HL-60/S4 treated with phorbol 12-myristate 13-acetate at 8.2 ng/mL for 4 days and 3 days (cell line): Measurements from ENCODE around the gene NOX3.

Experiments
- in situ Hi-C: fragments of 300-500 bp; cut with MboI; formaldehyde crosslinking; loops from 2 replicates; pipeline ENCODE4 v1.15.0; 2022; ENCODE audit warnings: low sequenced_read_pairs

The NOX3 gene

DNA sequence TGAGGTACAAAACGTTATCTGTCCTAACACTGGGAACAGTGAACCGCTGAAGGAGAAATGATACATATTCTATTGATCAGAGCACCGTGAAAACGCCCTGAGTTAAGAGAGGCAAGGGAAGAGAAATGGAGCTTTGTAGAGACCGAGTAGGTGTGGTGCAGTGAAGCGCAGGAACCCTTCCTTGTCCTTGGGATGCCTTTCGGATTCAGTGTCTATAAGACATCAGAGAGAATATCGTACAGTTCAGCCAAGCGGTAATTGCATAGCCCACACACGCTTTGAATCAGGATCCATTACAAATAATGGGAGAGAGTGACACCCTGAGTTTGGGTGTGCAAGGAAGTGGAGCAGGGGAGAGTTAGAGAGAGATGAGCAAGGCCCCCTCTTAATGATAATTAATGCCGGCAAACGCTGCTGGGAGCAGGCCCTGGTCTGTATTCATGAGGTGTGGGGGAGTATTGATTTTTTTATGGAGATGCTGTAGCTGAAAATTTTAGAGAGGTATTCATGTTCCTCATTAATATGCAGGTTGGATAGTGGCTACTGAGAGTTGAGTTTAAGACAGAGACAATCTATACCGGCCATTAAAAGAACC, 20.7 kb downstream of the NOX3 start:
- in situ Hi-C loops, result no loop called here

DNA sequence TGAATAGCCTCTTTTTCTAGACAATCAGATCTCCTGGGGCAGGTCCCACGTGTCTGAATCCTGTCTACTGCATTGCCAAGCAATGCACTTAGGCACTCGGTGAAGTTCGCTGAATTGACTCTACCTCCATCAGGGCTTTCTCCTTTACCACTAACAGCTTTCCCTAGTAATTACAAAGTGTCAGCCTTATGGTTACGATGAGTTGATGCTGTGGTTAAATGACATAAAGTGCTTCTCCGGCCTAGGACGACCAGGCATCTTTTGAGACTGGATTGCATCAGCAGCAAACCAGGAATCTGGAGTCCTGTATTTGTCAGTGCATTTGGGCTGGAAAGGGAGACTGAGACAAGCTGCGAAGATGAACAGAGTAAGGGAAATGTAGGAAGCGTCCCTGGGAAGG, 21.5 kb downstream of the NOX3 start:
- in situ Hi-C loops, result no loop called here

DNA sequence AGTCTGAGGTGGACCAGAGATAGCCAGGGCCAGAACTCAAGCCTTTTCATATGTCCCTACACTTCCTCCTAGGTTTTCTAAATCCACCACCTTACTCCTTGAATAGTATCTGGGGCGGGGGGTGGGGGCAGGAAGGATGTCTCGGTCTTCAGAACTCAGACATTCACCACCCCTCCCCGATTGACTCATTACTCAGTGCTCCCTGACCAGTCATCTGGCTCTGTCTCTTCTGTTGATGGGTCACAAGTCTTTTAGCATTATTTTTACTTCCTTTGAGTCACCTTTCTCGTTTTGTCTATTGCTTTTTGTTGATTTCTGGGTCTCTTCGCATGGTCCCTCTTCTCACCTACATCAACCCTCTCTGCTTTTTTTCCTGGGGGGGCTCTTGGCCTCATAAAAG, 23.3 kb downstream of the NOX3 start:
- in situ Hi-C loops, result no loop called here

DNA sequence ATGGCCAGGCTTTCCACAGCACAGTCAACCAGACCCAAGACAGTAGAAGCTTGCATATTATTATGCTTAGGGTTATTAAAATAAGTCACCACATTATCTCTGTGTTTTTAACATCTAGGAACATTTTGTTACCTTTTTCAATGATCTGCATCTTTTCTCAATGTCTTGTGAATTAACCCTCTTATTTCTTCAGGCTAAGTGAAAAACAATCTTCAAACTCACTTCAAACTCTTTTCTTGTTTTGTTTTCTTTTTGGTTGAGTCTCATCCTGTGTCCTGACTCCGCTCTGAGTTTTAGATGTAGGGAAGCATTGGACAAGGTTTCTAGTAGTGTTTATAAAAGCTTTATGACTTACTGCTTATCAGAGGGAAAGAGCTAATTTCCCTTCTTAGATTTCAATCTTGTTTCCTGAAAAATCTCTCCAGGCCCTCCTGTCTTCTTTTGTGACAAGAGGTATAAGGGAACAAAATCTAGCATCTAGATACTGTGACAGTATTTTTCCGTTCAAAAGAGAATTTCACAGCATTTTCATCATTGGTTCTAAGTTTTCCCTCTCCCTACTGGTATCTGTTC, 26.2 kb downstream of the NOX3 start:
- in situ Hi-C loops, result no loop called here

DNA sequence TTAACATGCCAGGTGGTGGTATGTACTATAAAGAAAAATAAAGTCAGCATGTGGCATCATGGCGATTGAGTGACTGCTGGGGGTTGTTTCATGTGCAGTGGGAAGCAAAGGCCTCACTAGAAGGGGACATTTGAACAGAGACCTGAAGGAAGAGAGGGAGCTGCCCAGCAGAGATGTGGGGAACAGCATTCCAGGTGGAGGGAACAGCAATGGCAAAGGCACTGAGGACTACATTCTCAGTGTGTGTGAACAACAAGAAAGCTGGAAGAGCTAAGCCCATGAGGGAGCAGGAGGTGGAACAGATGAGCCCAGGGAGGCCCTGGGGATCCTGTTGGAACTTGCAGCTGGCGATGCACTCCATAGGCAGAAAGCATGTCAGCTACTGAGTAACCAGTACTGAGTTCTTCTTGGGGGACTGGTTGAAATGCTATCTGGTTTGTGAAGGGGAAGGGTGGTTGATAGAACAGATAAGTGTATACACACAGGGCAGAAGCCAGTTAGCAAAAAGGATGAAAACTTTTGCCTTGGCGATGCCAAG, 29.2 kb downstream of the NOX3 start:
- in situ Hi-C loops, result no loop called here

DNA sequence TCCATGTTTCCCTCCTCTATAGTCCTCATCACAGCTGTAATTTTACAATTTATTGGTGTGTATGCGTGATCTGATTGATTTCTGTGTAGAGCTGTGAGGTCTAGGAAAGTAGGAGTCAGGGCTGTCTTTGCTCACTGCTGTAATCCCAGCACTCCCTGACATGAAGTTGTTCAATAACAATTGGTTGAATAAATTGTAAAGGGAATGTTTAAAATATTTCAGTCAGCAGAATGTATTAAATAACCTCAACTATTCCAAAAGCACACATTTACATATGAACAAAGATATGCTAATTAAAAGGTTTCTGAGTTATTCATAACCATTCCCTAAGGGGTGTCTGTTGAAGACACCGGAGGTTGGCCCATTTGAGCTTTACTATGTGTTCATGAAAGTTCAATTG, 31.5 kb downstream of the NOX3 start:
- in situ Hi-C loops, result no loop called here

DNA sequence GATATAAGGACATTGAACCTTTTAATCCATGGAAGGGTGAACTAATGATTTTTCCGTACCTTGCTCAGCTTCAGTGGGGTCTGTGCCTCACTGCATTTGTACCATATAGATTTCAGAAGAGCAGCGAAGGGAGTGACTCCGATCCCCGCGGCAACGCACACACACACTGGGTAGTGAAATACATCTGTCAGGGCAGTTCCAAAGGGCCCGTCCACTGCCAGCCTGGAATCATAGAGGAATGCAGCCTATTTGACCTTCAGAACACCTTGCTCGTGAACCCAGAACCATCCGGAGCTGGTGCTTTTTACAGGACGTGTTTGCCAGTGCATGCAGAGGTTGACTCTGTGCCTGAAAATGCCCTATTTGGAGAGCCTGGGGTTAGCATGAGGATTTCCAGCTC, 33.0 kb downstream of the NOX3 start:
- in situ Hi-C loops, result no loop called here

DNA sequence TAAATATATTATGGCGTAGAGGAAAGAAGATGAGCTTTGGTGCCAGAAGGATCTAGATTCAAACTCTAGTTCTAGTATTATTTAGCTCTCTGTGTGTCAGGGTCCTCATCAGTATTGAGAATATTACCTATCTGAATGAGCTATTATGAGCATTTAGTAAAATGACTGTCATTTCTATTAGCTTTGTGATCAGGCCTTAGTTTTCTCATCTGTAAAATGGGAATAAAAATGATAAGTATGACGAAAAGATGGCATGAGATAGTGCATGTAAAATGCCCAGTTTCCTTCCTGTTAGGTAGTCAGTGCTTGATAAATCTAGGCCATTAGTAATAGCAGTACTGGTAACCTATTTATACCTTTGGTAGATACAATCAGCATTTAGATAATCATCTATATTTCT, 35.1 kb downstream of the NOX3 start:
- in situ Hi-C loops, result no loop called here

DNA sequence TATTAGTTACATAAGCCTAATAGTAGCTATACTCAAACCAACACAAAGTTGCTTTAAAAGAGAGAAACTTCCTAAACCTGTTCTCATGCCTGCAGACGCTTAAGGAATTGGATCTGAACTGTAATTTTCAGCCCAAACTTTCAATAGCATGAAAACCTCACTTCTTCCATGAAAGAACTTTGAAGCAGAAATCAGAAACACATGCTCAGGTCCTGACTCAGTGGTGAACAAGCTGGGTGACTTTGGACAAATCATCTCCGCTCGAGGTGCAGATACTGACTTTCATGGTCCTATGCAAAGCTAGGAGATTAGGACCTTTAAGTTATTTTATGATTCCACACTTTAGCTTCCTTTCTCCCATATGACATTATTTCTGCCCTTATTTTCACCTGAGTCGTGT, 36.5 kb downstream of the NOX3 start:
- in situ Hi-C loops, result no loop called here

DNA sequence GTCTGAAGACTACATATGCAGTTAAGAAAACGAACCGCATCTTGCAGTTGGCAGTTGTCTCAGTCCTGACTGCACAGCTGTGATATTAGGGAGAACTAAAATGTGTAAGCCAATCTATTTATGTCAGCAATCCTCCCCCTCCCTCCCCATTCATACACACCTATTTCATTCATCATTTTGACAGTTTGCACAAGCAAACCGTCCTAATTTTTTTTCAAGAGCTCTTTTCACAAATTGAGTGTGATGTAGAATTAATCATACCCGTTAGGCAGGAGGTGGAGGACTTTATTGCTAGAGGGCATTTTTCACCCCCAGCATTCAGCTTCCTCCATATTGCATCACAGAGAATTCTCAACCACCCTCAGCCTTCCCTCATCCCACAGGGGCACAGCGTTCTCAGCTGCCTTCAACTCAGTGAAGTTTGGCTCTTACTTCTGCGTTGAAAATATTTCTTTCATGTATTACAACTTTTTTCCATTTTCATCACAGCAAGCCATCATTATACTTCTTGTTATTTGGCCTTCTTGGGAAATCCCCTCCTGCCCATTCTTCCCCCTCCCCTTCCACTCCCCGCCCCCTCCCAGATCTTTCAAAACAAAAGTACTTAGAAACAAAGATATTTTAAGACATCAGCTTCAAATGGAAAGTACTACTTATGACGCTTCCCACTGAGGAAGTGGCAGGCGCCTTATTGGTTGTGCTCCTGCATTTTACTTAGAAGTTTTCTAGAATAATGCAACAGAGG, 37.5 kb downstream of the NOX3 start:
- in situ Hi-C loops, result no loop called here

DNA sequence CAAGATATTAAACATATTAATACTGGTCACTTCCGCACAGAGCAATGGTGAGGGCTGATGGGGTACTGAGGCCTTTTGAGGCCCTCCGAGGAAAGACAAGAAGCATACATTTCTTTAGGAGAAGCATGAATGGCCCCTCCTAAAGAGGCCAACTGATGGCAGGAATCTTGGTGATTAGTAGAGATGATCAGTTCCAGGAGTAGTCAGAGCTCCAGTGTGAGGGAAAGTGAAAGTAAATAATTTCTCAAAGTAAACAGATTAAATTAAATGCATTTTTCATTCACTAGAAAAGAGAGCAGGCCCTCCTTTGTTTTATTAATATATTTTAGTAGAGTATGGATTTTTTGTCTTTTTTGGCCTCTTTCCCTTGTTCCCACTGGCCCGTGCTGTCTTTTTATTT, 38.2 kb downstream of the NOX3 start:
- in situ Hi-C loops, result no loop called here

DNA sequence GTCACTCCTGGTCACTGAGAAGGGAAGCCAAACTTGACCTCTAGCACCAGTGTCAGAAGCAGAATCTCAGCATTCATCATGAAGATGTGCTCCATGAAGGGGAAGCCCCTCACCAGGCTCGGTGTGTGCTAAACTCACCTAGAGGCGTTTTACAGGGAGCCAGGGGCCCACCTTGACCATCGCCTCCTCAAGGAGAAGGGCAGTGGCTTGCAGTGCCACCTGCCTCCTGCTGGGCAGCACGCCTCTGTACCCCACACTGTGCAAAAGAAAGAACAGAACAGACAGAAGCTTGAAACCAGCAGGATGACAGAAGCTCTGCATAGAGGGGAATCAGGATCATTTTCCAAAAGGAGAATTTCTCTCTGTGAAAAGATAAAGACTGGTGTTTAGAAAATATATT, 39.7 kb downstream of the NOX3 start:
- in situ Hi-C loops, result no loop called here

DNA sequence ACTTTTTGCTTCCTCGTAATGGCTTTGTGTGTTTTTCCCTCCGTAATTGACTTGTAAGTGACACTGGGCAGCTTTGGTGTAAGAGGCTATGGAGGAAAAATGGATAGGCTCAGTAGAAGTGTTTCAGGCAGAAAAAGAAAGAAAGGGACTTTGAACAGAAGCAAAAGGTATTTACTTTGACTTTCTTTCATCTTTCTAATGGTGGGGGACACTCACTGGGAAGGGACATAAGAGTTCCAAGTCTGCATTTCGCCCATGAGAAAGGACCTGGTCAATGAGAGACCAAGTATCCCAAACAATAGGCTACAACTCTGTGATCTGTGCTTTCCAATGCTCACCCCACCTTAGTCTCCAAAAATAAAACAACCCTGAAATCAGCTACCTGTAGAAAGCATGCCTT, 41.6 kb downstream of the NOX3 start:
- in situ Hi-C loops, result no loop called here

DNA sequence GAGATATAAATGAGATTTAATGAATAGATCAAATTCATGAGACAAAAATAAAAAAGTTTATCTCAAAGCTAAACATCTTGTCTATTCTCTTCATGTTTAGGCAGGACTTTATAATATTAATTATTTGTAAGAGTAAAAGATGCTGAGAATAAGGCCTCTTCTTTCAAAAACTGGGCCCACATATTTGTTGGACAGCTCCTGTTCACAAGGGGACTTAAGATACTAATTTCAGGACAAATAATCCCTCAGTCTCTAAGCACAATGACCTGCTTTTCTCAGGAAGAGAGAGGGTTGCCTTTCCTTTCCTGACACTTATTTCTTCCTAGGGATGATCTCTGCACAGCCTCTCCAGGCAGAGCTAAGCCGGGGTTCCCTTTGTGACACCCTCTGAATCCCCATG, 43.3 kb downstream of the NOX3 start:
- in situ Hi-C loops, result no loop called here

DNA sequence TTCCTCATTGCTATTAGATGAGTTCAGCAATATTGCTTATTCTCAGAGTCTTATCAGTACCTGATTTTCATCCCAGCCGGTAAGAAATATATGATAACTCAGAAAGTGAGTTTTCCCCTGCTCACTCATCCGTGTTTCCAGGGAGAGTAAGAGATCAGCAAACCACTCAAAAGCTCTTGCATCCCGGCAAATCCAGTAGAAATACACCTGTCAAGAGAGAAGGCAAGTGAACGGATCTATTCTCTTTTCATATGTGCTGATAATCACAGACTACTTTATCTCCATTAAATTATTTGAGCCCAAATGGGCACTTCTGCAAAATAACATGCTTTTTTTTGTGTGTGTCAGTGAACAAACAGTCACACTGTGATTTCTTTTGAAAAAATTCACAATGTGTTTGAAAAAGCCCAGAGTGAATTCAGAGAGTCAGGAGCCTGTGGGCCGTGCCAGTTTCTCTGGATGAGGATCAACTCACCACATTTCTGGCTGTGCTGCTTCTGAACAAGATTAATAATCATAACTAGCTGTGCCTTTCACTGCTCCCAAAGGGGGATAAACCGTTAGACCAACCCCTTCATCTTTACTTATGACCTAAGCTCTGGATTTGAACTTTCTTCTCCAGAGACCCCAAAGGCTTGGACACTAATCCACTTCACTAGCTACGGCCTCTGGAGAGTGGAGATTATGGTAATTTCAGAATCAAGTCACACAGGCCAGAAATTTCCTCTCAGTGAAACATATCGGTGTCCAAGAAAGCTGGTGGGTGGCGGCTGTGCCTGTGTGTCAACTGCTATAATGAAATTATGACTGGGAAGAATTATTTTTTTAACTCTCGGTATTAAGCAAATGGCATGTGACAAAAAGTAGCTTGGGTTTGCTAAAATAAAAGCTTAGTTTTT, 44.2 kb downstream of the NOX3 start:
- in situ Hi-C loops, result no loop called here

DNA sequence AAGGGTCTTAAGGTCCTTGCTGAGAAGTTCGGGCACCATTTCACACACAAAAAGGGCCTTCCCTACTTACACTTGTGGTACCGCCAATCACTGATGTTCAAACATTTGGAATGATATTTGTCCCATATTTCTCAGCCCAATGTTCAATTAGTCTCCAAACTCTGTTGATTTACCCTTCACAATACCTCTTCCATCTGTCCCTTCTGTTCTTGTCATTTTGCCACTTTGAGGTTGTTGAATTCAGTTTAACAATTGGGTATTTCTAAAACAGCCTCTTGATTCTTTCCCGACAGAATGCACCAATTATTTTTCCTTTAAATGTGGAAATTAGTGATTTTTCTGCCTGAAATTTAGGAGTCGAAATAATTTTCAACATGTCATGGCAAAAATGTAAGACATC, 46.2 kb downstream of the NOX3 start:
- in situ Hi-C loops, result no loop called here

DNA sequence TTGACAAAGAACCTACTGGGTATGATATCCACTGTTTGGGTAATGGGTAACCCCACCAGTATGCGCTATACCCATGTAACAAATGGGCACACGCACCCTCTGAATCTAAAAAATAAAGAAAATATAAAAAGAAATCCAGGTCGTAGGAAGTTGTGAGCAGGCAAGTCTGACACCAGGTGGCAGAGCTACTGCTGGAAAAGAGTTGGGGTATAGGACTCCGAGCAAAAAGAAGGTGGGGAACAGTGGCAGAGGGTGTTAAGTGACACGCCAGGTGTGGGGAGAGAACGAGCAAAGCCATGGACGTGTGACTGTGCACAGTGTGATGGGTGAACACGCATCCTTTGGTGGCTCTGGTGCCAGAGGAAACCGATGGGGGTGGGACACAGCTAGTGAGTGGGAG, 46.7 kb downstream of the NOX3 start:
- in situ Hi-C loops, result no loop called here

DNA sequence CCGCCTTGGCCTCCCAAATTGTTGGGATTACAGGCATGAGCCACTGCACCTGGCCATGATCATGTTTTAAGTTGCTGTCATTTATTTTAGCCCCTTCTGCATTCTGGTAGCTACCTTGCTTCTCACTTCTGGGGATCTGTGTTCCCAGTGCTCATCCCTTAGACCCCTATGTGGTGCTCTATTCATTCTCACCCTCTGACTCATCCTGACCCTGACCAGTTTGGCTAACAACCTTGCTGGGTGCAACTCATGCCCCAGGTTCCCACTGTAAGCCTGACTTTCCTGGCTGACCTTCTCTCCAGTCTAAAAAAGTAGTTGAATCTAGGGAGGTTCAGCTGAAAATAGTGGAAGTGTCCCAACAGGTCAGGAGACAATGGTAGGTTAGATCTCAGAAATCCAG, 47.4 kb downstream of the NOX3 start:
- in situ Hi-C loops, result no loop called here

DNA sequence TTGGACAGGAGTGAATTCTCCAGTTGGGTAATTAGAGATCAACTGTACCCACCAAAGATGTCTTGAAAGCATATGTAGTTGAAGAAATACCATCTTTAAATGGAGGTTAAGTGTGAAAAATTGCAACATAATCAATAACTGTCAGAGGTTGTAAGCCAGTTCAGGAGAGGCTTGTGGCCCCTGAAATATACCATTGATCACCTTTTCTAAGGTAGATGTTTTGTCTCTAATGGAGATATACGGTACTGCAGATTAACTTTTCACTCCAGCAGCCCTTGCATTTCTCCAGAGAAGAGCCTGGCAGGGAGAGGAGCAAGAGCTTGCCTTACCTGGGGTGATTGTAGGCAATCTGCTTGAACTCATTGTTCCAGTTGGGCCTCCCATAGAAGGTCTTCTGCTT, 48.8 kb downstream of the NOX3 start:
- in situ Hi-C loops, result no loop called here

DNA sequence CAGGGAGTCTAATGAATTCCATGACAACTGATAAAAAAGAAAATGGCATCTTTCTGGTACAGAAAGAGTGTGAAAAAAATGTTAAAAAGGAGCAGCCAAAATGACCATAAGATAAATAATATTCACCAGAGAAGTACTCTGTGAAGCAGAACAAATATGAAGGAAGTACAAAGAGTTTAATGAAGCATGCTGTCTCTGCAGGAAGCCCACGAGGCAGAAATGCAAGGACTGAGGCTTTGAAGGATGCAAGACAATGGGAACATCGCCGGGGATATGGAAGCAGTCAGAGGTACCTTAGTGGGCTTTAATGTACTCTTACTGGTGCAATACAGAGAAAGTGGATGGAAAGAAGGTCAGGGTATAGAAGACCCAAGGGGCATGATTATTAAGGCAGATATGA, 50.7 kb downstream of the NOX3 start:
- in situ Hi-C loops, result no loop called here

DNA sequence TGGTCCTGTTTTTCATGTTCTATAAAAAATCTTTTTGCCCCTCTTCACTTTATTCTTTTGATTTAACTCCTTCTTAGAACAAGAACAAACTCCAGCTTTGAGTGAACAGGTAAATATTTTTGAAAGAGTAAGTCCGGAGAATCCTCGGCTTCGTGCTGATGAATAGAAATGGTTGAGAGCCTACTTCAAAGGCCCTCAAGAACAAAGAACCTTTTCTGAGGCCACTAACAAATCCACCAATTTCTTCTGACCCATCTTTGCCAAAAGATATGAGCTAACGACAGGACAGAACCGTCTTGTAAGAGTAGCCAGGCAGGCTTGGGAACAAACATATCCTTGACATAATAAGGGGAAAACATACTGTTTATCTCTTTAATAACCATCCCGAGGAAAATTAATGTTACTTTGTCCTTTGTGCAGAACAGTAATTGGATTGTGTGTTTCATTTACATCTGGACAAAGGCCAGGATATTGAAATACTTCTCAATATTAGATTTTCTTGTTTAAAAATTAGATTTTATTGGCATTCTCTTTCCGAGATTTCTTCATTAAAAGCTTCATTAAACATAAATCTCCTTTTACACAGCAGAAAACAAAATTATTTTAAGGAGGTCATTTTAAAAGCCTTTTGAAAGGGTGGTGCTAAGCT, 52.9 kb downstream of the NOX3 start:
- in situ Hi-C loops, result no loop called here
